HEK293T (cell line): ENCODE data around the gene ACOD1.

Source experiments
- BHLHE40 ChIP-seq: fragments of 450-650 bp; IDR thresholded peaks from 2 replicates; pipeline ENCODE4 v1.6.1; 2016; ENCODE audit warnings: mild to moderate bottlenecking, moderate library complexity, borderline replicate concordance
- CTBP1 ChIP-seq: fragments of 450-650 bp; IDR thresholded peaks from 2 replicates; pipeline ENCODE4 v1.6.1; 2016; ENCODE audit warnings: borderline replicate concordance
- FOXA1 ChIP-seq: fragments of 450-650 bp; IDR thresholded peaks from 2 replicates; pipeline ENCODE4 v1.6.1; 2016; ENCODE audit warnings: mild to moderate bottlenecking
- FOXK2 ChIP-seq: fragments of 450-650 bp; IDR thresholded peaks from 2 replicates; pipeline ENCODE4 v1.6.1; 2016; ENCODE audit warnings: mild to moderate bottlenecking
- SP1 ChIP-seq: fragments of 450-650 bp; IDR thresholded peaks from 2 replicates; pipeline ENCODE4 v1.6.1; 2017
- SUZ12 ChIP-seq: fragments of 450-650 bp; IDR thresholded peaks from 2 replicates; pipeline ENCODE4 v1.6.1; 2016; ENCODE audit warnings: mild to moderate bottlenecking
- ZNF384 ChIP-seq: fragments of 450-650 bp; IDR thresholded peaks from 2 replicates; pipeline ENCODE4 v1.6.1; 2016

- TF ChIP-seq ZNF384 (no peak), CTBP1 (no peak), FOXA1 (no peak), SUZ12 (no peak), FOXK2 (no peak), SP1 (no peak), BHLHE40 (no peak)
These were observed 10.6 kb downstream of the ACOD1 start for GRCh38 chr13:76958841-76959432.
